Stimulated activated CD4-positive, alpha-beta T cell treated with anti-CD3 and anti-CD28 coated beads, Interleukin-1b, Interleukin-23, amount 100 ng/mL, for 1 hour (primary cell): ENCODE measurements around the gene GCH1.
"Not testable (repeated sequence)": the region's sequence is repeated elsewhere in the genome, so short reads cannot be mapped to it uniquely, and the experiment has no call there.

Source experiments
- DNase-seq, 2 donors: peaks; one replicate each; pipeline ENCODE4 v3.0.0-alpha.2; 2020; ENCODE audit warnings: low read depth in 2 of 2

Gene GCH1, protein sequence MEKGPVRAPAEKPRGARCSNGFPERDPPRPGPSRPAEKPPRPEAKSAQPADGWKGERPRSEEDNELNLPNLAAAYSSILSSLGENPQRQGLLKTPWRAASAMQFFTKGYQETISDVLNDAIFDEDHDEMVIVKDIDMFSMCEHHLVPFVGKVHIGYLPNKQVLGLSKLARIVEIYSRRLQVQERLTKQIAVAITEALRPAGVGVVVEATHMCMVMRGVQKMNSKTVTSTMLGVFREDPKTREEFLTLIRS

DNA sequence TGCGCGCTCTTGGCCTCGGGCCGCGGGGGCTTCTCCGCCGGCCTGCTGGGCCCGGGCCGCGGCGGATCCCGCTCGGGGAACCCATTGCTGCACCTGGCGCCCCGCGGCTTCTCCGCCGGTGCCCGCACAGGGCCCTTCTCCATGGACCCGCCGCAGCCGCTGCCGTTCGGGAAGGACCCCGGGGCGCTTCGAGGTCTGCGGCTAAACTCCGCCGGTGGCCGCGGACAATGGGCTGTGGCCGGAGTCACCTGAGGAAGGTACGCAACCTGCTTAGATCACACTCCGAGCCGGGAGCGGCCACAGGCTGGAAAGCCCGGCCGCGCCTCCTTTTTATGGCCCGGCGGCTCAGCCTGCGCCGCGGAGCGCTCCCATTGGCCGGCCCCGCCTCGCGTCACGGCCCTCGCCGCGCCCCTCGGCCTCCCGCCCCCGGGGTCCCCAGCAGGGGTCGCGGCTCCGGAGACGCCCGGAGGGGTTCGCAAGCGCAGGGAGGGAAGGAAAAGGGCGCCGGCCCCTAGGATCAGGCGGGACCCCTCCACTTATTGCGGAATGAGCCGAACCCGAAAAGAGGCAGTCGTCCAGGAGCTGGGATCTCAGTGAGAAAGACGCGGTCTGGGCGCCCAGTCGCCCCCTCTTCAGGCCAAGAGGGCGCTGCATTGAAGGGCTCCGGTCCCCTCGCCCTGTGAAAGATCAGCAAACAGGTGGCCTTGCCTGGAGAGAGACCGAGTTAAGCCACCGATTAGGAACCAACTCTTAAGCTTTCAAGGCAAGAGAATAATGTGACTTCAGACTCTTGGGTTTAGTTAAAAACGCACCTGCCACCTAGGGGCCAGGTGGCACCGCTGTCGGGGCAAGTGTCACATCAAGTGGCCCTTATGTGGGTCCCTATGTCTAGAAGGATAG, at the start of gene GCH1:
Gene GCH1, minus strand, starts transcription at position 306 of the 900 bp plus-strand sequence. Its CDS starts 163 bp downstream, at position 143.
- peak; percentile 46 to 49 for DNase-seq

DNA sequence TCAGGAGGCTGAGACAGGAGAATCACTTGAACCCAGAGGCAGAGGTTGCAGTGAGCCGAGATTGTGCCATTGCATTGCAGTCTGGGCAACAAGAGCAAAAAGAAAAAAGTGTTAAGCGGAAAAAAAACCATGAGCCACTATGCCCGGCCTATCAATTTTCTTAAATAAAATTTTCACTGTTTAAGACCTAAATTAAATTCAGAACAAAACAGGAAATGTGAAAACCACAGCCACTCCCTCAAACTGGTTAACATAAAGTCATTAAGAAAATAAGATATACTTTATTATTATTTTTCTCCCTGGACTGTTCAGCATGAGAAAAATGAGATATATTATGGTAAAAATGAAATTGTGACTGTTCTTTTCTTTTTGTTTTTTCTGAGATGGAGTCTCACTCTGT, 44.6 kb upstream of the GCH1 start:
- no peak for DNase-seq

DNA sequence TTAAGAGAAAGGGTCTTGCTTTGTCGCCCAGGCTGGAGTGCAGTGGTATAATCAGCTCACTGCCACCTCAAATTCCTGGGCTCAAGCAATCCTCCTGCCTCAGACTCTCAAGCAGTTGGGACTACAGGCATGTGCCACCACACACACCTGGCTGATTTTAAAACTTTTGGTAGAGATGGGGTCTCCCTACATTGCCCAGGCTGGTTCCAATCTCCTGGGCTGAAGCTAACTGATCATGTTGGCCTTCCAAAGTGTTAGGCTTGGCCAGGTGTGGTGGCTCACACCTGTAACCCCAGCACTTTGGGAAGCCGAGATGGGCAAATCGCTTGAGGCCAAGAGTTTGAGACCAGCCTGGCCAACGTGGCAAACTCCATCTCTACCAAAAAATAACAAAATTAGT, 43.9 kb upstream of the GCH1 start:
- no peak for DNase-seq

DNA sequence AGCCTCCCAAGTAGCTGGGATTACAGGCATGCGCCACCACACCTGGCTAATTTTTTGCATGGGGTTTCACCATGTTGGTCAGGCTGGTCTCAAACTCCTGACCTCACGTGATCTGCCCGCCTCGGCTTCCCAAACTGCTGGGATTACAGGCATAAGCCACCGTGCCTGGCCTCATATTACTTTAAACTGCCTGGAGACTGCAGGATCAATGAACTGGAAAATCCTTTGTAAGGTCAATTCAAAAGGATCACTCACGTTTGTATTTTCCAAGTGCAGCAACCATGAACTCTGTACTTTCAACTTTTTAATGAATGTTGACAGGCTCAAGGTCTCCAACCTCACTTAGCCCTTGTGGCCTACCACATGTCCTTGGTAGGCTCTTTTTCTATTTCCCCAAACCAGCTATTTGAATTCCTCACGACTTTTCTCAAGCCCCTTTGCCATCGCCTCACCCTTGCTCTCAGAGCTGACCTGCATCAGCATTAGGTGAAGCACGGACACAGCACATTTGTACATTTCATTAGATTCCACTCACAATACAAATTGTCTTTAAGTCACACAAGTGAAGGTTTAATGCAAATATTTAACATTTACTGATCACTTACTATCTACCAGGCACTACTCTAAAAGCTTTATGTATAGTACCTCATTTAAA, 42.2 kb upstream of the GCH1 start:
- no peak for DNase-seq

DNA sequence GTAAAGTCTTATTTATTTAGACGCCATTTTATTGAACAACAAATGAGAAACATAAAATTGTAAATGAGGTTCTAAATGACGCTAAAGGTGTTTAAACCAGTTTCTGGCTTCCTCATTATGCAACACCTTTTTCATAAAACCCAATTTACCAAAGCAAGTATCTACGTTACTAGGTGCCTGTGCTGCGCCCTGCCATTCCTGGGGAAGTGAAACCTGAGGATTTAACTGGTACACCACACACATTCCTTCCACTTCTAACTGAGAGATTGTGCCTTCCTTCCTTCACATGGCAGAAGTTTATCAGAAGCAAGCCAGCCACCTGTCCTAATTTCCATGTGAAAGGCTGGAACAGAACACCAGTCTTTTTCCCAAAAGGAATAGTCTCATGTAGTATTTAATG, 40.3 kb upstream of the GCH1 start:
- no peak for DNase-seq

DNA sequence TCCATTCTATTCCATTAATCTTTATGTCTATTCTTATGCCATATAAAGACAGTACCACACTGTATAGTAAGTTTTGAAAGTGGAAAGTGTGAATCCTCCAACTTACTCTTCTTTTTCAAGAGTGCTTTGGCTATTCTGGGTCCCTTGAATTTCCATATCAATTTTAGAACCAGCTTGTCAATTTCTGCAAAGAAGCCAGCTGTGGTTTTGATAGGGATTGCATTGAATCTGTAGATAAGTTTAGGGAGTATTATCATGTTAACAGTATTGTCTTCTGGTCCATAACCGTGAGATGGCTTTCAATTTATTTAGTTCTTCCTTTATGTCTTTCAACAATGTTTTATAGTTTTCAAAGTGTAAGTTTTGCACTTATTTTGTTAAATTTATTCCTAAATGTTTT, 34.2 kb upstream of the GCH1 start:
- no peak for DNase-seq

DNA sequence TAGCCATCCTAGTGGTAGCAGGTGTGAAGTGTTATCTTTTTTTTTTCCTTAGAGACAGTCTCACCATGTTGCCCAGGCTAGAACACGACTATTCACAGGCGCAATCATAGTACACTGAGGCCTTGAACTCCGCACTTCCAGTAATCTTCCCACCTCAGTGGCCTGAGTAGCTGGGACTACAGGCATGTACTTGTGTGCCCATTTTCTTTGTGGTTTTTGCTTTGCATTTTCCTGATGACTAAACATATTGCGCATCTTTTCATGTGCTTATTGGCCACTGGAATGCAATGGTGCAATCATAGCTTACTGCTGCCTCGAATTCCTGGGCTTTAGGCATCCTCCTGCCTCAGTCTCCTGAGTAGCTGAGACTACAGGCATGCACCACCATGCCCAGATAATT, 33.3 kb upstream of the GCH1 start:
- DNase-seq = no peak

DNA sequence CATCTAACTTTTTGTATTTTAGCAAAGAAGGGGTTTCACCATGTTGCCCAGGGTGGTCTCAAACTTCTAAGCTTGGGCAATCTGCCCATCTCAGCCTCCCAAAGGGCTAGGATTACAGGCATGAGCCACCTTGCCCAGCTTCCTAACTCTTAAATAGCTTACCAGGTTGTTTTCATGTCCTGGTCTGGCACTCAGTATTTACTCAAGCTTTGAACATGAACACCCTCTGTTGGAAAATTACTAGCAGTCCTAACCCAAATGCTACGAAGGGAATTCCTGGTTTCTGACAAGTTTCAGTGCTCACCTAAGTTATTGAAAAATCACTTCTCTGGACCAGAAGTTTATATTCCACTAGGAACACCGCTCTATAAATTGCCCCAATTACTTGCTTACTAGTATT, 32.5 kb upstream of the GCH1 start:
- DNase-seq = no peak

DNA sequence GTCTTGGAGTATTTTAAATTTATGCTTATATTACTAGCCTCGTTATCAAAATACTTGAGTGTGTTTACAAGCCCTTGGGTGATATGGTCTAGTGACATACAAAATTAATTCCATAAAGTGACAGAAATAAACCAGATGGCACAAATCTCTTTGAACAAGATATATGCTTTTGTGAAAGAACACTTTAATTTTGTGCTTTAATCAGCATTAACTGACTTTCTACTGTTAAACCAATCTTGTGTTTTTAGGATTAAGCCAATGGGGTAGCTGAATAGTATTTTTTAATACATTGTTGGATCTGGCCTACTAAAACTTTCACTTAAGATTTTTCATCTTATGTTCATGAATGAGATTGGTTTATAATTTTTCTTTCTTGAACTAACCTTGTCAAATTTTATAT, 30.4 kb upstream of the GCH1 start:
- no peak for DNase-seq

DNA sequence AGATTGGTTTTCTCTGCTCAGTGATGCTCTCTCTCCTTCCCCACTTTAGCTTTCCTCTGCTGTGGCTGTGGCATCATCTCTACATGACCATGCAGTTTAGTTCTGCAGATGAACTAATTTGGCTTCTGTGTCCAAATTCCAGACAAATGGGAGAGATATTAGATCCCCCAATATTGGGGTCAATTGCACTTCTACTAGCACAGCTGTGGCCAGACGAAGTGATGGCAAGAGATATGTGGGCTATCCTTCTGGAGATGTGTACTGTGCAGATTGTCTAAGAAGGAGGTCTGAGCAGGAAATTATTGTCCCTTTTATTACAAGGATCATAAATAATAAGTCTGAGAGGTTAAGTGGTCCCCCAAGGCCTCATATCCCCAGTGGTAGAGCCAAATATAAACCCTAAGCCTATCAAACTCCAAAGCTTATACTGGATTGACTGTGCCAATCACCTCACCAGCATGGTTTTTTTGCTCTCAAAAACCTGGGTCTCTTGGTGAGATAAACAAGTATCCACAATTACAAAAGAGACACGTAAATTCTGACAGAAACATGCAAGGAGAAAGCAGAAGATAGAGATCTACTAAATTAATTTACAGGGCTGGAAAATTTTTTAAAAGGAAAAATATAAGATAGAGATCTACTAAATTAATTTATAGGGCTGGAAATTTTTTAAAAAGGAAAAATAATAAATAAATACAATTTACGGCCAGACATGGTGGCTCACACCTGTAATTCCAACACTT, 29.1 kb upstream of the GCH1 start:
- DNase-seq = no peak

DNA sequence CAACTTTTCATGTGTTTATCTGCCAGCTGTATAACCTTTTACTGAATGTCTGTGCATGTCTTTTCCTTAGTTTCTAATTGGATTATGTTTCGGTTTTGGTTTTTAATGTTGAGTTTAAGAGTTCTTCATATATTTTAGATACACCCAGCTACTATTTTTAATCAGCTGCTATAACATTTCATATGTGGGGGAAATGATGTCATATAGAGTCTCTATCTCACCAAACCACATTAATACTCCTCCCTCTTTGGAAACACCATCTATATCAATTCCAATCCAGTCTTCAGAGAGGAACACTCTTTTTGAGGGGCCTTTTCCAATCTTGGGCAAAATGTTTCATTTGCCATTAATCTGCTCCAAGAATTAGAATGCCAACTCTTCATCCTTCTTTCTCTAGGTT, 28.5 kb upstream of the GCH1 start:
- no peak for DNase-seq

DNA sequence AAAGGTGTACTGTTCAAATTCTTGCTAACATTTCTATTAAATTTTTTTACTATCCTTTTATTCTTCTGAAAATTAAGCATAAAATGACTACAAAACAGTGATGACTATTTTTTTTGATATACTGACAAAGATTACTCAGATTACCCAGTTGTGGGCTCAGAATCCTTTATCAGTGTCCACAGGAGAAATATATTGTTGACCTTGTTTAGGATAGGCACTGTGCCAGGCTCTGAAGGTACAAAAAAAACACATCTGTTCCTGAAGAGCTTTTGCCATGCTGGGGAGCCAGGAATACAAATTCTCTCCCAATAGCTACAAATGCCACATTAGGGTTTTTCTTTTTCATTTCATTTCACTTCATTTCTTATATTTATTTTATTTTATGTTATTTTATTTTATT, 26.9 kb upstream of the GCH1 start:
- DNase-seq = no peak

DNA sequence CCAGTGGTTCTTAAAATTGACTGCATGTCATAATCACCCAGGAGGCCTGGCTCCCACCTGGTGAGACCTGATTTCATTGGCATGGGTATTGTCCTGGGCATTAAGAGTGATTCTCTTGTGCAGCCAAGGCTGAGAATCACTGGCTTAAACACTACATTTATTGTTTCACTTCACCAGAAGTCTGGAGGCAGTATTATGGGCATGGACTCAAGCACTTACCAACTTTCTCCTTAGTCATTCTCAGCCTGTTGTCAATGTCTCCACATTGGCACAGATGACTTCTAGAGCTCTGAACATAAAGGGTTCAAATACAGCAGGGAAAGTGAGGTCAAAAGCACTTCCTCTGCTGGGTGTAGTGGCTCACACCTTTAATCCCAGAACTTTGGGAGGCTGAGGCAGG, 25.6 kb upstream of the GCH1 start:
- DNase-seq = no peak

DNA sequence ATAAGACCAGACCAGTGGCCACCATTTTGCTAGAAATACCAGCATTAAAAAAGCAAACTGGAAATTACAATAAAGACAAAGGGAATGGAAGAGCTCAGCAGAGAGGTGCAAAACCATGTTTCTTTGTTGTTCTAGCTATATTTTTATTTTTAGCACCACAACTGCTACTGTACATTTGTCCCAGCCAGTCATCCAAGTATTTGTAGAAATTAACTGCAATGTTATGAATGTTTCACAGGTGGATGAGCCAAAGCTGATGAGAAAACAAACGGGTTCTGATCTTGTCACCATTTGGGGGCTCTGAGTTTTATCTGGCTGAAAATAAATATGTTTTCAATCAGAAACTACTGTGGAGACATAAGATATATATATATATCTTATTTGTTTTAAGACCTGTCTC, 24.9 kb upstream of the GCH1 start:
- DNase-seq = no peak

DNA sequence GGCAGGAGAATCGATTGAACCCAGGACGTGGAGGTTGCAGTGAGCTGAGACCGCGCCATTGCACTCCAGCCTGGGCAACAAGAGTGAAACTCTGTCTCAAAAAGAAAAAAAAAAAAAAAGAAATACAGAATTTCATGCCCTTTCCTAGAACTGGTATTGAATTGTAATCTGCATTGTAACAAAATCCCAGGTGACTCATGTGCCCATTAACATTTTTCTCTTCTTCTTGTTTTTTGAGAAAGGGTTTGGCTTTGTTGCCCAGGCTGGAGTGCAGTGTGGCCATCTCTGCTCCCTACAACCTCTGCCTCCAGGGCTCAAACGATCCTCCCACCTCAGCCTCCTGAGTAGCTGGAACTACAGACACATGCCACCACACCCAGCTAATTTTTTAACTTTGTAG, 23.9 kb upstream of the GCH1 start:
- DNase-seq = not testable (repeated sequence)

DNA sequence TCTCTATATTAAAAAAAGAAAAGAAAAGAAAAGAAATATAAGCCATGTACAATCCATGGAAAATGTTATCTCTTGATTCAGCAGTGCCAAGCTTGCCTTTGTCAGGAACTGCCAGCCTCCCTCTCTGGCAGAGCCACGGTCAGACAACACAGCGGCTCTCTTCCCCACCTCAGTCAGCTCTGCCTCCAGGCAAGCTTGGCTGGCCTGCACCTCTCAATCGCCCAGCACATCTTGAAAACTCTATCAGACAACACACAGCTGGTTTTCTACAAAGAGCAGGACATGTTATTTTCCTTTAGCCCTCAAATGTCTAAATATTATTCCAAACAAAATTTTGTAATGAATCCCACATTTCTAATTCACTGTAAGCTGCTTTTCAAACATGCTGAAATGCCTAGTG, 20.0 kb upstream of the GCH1 start:
- no peak for DNase-seq

DNA sequence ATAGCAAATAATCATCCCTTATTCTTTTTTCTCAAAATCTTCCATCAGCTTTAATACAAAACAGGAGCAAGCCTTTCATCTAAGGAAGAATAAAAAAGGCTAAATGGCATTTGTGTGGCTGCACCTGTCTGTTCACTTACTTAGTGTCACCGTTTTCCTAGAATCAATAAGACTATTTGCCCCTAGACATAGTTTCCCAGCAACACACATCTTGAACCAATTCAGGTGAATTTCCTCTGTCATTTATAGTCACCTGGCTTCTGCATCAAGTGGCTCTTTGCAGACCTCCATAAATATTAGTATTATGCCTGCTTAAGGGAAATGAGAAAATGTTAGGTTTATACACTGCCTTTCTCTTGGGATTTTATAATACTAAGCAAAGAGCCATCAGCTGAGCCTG, 17.4 kb upstream of the GCH1 start:
- no peak for DNase-seq

DNA sequence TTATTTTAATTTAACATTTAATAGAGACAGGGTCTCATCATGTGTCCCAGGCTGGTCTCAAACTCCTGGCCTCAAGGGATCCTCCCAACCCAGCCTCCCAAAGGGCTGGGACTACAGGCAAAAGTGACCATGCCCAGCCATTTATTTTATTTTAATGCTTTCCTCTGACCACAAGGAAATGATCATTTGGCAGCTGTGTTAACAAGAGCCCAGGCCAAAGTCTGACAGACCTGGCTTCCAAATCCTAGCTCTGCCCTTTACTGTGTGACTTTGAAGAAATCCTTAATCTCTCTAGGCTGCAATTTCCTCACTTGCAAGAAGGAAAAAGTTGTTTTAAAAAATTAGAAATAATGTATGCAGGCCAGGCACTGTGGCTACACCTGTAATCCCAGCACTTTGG, 16.7 kb upstream of the GCH1 start:
- no peak for DNase-seq

DNA sequence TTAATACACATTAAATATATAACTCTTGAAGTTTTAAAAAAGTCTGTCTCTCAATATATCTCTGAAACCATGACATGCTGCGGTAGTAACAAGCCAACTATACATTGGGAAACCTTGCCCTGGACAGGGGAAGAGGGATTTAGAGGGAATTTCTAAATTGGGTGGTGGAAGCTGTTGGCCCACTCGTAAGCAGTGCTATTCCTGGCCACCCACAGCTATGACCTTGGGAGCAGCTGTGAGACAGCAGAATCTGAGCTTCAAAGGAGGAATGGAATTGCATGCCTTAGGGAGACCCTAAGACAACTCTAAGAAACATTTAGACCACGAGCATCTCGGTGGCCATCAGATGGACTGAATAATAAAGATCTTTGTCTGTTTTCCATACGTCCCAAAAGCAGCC, 15.8 kb upstream of the GCH1 start:
- no peak for DNase-seq

DNA sequence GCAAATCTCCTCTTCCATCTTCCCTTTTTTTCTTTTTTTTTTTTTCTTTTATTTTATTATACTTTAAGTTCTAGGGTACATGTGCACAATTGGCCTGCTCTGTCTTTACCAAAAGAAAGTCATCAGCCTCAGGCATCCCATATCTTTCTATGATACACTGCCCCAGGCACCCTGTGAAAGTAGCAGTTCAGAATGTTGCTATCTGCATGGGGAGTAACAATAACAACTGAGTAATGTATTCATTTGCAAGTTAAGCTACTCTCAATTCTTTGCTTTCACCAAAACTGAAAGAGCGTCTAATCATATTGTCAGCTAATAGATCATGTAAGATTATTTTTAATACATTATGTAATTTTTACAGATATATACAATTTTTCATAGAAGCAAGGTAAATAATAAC, 13.5 kb upstream of the GCH1 start:
- DNase-seq = no peak

DNA sequence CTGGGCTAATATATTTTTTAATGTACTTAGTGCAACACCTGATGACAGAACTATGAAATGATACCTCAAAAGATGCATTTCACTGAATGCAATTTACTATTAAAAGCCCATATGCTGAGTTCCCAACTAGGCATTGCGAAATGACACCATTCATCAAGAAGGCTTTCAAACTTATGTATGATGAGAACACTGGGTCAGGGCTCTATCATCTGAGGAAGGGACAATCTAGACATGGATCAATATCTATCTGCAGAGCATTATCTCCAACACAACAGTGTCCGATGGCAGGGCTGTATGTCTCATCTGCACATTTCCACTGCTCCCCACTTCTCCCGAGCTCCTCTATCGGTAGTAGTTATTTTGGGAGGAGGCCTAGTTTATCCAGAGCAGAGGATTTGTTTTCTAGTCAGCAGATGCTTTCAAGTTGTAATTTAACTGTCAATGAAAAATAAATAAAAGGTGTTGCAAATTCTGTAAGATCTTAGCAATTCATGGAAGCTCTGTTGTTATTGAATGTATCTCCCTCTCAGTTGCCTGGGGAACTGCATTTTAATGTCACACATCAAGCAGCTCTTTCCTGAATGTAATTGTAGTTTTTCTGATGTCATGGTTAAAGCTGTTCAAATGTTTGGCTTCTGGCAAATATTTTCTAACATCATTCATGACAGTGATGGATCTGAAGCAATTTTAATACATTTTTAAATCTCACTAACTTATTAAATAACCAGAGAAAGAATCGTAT, 7.4 kb upstream of the GCH1 start:
- DNase-seq = no peak
